Endodermal cell (in vitro differentiated cells): ENCODE measurements around the gene CREB3L2. TPM values are rescaled to one million over a fixed set of nuclear protein-coding genes. Genes with fewer than 3 reads are reported as not detected.
"Not testable (repeated sequence)": the region's sequence is repeated elsewhere in the genome, so short reads cannot be mapped to it uniquely, and the experiment has no call there.

Experiments used
- DNase-seq: peaks from one replicate; pipeline ENCODE4 v3.0.0-alpha.2; 2017
- H3K27ac ChIP-seq: 2 replicates; pipeline ENCODE4 v1.5.1; 2013; ENCODE audit warnings: mild to moderate bottlenecking, low read depth, low read length, moderate library complexity
- H3K27me3 ChIP-seq: 2 replicates; pipeline ENCODE4 v1.6.1; 2013; ENCODE audit warnings: mild to moderate bottlenecking, low read length, moderate library complexity; ENCODE audit not compliant: insufficient read depth, control insufficient read depth, poor library complexity, severe bottlenecking
- H3K36me3 ChIP-seq: 2 replicates; pipeline ENCODE4 v1.7.0; 2013; ENCODE audit warnings: mild to moderate bottlenecking, low read length, moderate library complexity; ENCODE audit not compliant: control insufficient read depth, insufficient read depth
- H3K4me1 ChIP-seq: one replicate; pipeline ENCODE4 v1.7.0; 2013; ENCODE audit warnings: low read length; ENCODE audit not compliant: control insufficient read depth, insufficient read depth
- H3K4me3 ChIP-seq: 2 replicates; pipeline ENCODE4 v1.5.1; 2013; ENCODE audit warnings: mild to moderate bottlenecking, low read length, moderate library complexity
- H3K9ac ChIP-seq: 2 replicates; pipeline ENCODE4 v1.6.1; 2013; ENCODE audit warnings: mild to moderate bottlenecking, low read length, moderate library complexity; ENCODE audit not compliant: poor library complexity, severe bottlenecking; ENCODE audit errors: extremely low read depth
- H3K9me3 ChIP-seq: 2 replicates; pipeline ENCODE4 v1.6.1; 2013; ENCODE audit warnings: mild to moderate bottlenecking, low read length, moderate library complexity; ENCODE audit not compliant: control insufficient read depth
- H3K27ac Mint-ChIP-seq: 2 replicates; pipeline ENCODE4 v1.8.0; 2020; ENCODE audit warnings: mixed read lengths
- H3K27me3 Mint-ChIP-seq: 2 replicates; pipeline ENCODE4 v1.8.0; 2021; ENCODE audit warnings: mild to moderate bottlenecking, mixed read lengths; ENCODE audit not compliant: insufficient read depth
- H3K36me3 Mint-ChIP-seq: 2 replicates; pipeline ENCODE4 v1.8.0; 2020; ENCODE audit warnings: low read depth, mixed read lengths
- H3K4me1 Mint-ChIP-seq: 2 replicates; pipeline ENCODE4 v1.8.0; 2020; ENCODE audit warnings: mixed read lengths
- H3K4me3 Mint-ChIP-seq: 2 replicates; pipeline ENCODE4 v1.8.0; 2020; ENCODE audit warnings: mild to moderate bottlenecking, moderate library complexity, mixed read lengths
- H3K9me3 Mint-ChIP-seq: 2 replicates; pipeline ENCODE4 v1.8.0; 2020; ENCODE audit warnings: mild to moderate bottlenecking, mixed read lengths
- WGBS, 2 experiments: methylation state at CpG; one replicate each; pipeline versions ENCODE4 v1.1.5 to v1.1.7; 2013; ENCODE audit warnings: missing lambda C conversion rate in 2 of 2, mixed read lengths in 1 of 2; ENCODE audit not compliant: insufficient coverage in 1 of 2, insufficient read length in 1 of 2; 5-methylcytosine and 5-hydroxymethylcytosine counted together
- total RNA-seq, 2 donors: library from RNA; stranded (reverse); fragmentation: NEBNext Ultra II Directional in 1 of 2; extraction: Animal tissue kit (Norgen Biotek cat#: 25700) in 1 of 2; gene quantifications; 2 replicates in 1 of 2; 3 replicates in 1 of 2; pipeline ENCODE4 v1.2.1, GENCODE V29; 2021
- TF ChIP-seq, protein P1 (sequence below): fragments of 200-600 bp; sonication (generic); conservative IDR thresholded peaks from 2 replicates; pipeline ENCODE4 v1.5.0; 2021; ENCODE audit warnings: antibody characterized with exemption, mild to moderate bottlenecking

CREB3L2 gene
- total RNA-seq, 2 donors from 2014 or later, result 48.2 to 80.2 TPM

DNA sequence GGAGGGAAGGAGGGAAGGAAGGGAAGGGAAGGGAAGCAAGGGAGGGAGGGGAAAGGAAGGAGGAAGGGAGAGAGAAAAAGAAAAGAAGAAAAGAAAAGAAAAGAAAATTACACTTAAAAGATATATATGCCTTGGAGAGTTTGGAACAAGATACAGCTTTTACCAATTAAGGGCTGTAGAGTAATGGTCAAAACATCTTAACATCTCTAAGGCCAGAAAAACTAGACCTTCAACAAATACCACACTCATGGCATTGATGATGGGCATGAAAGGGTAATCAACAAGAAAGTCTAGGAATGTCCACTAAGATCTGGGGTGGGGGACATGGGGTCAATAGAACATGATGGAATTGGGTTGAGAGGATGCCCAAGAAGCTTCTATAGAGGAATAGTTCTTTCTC is 74.5 kb downstream of the CREB3L2 start:
- no peaks in the 10 kb centered on the region for H3K4me1 ChIP-seq
- Mint-ChIP-seq H3K4me1 (peaks cover 7% of the 10 kb centered on the region), H3K27me3 (no peaks in the 10 kb centered on the region), H3K27ac (no peak overlapping the region), H3K4me3 (no peak overlapping the region), H3K9me3 (peaks cover 7% of the 10 kb centered on the region), H3K36me3 (peaks cover 34% of the 10 kb centered on the region)
- H3K27me3 ChIP-seq, result no peaks in the 10 kb centered on the region
- no peak overlapping the region for H3K4me3 ChIP-seq
- no peak overlapping the region for H3K27ac ChIP-seq
- no peak for DNase-seq
- peaks cover 54% of the 10 kb centered on the region for H3K36me3 ChIP-seq
- no peak overlapping the region for H3K9ac ChIP-seq
- H3K9me3 ChIP-seq, result no peaks in the 10 kb centered on the region
- TF ChIP-seq, protein P1, sequence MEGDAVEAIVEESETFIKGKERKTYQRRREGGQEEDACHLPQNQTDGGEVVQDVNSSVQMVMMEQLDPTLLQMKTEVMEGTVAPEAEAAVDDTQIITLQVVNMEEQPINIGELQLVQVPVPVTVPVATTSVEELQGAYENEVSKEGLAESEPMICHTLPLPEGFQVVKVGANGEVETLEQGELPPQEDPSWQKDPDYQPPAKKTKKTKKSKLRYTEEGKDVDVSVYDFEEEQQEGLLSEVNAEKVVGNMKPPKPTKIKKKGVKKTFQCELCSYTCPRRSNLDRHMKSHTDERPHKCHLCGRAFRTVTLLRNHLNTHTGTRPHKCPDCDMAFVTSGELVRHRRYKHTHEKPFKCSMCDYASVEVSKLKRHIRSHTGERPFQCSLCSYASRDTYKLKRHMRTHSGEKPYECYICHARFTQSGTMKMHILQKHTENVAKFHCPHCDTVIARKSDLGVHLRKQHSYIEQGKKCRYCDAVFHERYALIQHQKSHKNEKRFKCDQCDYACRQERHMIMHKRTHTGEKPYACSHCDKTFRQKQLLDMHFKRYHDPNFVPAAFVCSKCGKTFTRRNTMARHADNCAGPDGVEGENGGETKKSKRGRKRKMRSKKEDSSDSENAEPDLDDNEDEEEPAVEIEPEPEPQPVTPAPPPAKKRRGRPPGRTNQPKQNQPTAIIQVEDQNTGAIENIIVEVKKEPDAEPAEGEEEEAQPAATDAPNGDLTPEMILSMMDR, result no peak

DNA sequence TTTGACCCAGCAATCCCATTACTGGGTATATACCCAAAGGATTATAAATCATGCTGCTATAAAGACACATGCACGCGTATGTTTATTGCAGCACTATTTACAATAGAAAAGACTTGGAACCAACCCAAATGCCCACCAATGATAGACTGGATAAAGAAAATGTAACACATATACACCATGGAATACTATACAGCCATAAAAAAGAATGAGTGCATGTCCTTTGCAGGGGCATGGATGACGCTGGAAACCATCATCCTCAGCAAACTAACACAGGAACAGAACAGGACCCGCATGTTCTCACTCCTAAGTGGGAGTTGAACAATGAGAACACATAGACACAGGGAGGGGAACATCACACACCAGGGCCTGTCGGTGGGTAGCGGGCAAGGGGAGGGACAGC is 75.7 kb downstream of the CREB3L2 start:
- WGBS, 2 experiments, result 58 to 97% methylated on average over 2 to 6 of the region's 6 CpGs
- DNase-seq, result not testable (repeated sequence)

DNA sequence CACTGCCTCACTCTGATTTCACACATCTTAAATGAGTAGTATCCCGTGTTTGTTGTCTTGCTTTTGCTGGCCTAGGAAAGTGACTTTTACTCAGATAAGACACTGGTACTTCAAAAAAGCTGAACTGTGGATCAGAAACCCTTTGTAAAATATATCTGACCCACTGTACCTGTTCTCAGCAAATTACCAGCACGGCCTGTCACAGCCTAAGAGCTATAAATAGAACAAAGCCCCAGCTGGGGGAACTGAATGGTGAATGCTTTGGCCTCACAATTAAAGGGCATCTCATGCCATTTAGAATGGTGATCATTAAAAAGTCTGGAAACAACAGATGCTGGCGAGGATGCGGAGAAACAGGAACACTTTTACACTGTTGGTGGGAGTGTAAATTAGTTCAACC is 76.1 kb downstream of the CREB3L2 start:
- no peak overlapping the region for H3K27ac ChIP-seq
- H3K4me1 Mint-ChIP-seq, result no peaks in the 10 kb centered on the region
- H3K9me3 ChIP-seq, result no peaks in the 10 kb centered on the region
- peaks cover 64% of the 10 kb centered on the region for H3K36me3 ChIP-seq
- no peak for DNase-seq
- H3K9ac ChIP-seq, result no peak overlapping the region
- 70 to 86% methylated on average over 2 to 3 of the region's 4 CpGs for WGBS, 2 experiments
- H3K36me3 Mint-ChIP-seq, result peaks cover 48% of the 10 kb centered on the region
- no peak overlapping the region for H3K27ac Mint-ChIP-seq
- no peak overlapping the region for H3K4me3 Mint-ChIP-seq
- no peaks in the 10 kb centered on the region for H3K27me3 ChIP-seq
- no peaks in the 10 kb centered on the region for H3K27me3 Mint-ChIP-seq
- peaks cover 13% of the 10 kb centered on the region for H3K9me3 Mint-ChIP-seq
- no peak overlapping the region for H3K4me3 ChIP-seq
- TF ChIP-seq, protein P1, result no peak
- H3K4me1 ChIP-seq, result no peaks in the 10 kb centered on the region

More for the DNA sequence above, 75.7 kb downstream of the CREB3L2 start:
- peaks cover 43% of the 10 kb centered on the region for H3K36me3 Mint-ChIP-seq
- not testable (repeated sequence) for H3K4me3 Mint-ChIP-seq, H3K27ac ChIP-seq, H3K4me1 ChIP-seq, H3K27ac Mint-ChIP-seq, H3K27me3 Mint-ChIP-seq, H3K9ac ChIP-seq, H3K27me3 ChIP-seq, H3K4me1 Mint-ChIP-seq, H3K9me3 ChIP-seq, H3K4me3 ChIP-seq
- peaks cover 13% of the 10 kb centered on the region for H3K9me3 Mint-ChIP-seq
- peaks cover 59% of the 10 kb centered on the region for H3K36me3 ChIP-seq

DNA sequence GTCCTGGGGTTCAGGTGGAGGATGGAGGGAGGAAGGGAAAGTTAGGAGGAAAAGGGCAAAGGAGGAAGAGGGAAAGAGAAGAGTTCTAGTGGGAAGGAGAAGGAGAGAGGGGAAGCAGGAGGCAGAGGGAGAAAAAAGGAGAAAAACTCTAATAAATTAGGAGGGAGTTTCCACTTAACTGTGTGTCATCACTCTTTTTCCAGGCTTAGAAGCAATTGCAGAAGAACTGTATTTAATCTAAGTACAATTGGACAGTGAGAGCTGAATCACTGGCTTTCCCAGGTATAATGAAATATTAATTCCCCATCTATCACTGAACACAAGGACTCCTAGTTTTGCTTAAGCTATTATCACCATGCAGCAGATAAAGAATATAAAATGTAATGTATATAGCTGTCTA is 76.8 kb downstream of the CREB3L2 start:
- Histone ChIP-seq H3K4me1 (no peaks in the 10 kb centered on the region), H3K36me3 (peaks cover 69% of the 10 kb centered on the region), H3K27ac (no peak overlapping the region), H3K4me3 (no peak overlapping the region), H3K27me3 (no peaks in the 10 kb centered on the region), H3K9me3 (no peaks in the 10 kb centered on the region), H3K9ac (no peak overlapping the region)
- Mint-ChIP-seq H3K4me3 (no peak overlapping the region), H3K9me3 (peaks cover 13% of the 10 kb centered on the region), H3K4me1 (no peaks in the 10 kb centered on the region), H3K27ac (no peak overlapping the region), H3K27me3 (no peaks in the 10 kb centered on the region), H3K36me3 (peaks cover 53% of the 10 kb centered on the region)
- TF ChIP-seq, protein P1, result no peak
- DNase-seq, result no peak
